Lung (tissue), 12 donors: ENCODE data around the gene BABAM1. TPM values are rescaled to one million over a fixed set of nuclear protein-coding genes. Genes with fewer than 3 reads are reported as not detected.

ENCODE experiments used
- ATAC-seq: fragments of 200-7000 bp; cut with Tn5 transposase; one replicate; pipeline ENCODE4 v1.9.1; 2020; ENCODE audit warnings: moderate number of reproducible peaks; ENCODE audit not compliant: insufficient read depth, low FRiP score
- DNase-seq, 3 donors: peaks; one replicate each; pipeline ENCODE4 v3.0.0-alpha.2; 2013 to 2017
- H3K27ac ChIP-seq, 2 donors: one replicate each; pipeline ENCODE4 v1.5.1; 2013; ENCODE audit warnings: mild to moderate bottlenecking in 2 of 2, moderate library complexity in 2 of 2, control low read depth in 1 of 2, inconsistent platforms in 1 of 2, low read depth in 1 of 2, low read length in 1 of 2
- H3K27me3 ChIP-seq, 3 donors: one replicate each; pipeline ENCODE4 v1.5.1; 2013; ENCODE audit warnings: low read length in 2 of 3; ENCODE audit not compliant: control insufficient read depth in 3 of 3, insufficient read depth in 3 of 3
- H3K36me3 ChIP-seq, 4 donors: one replicate each; pipeline ENCODE4 v1.5.1; 2013; ENCODE audit warnings: low read length in 4 of 4, mild to moderate bottlenecking in 1 of 4, moderate library complexity in 1 of 4; ENCODE audit not compliant: control insufficient read depth in 4 of 4, insufficient read depth in 4 of 4
- H3K4me1 ChIP-seq, 5 donors: one replicate each; pipeline ENCODE4 v1.5.1; 2013; ENCODE audit warnings: low read length in 5 of 5, mild to moderate bottlenecking in 2 of 5, moderate library complexity in 1 of 5; ENCODE audit not compliant: control insufficient read depth in 5 of 5, insufficient read depth in 5 of 5
- H3K4me3 ChIP-seq: one replicate; pipeline ENCODE4 v1.5.1; 2013; ENCODE audit warnings: mild to moderate bottlenecking, control low read depth, moderate library complexity
- H3K9ac ChIP-seq, 2 donors: one replicate each; pipeline ENCODE4 v1.5.1; 2013; ENCODE audit warnings: low read length in 2 of 2, control low read depth in 1 of 2; ENCODE audit not compliant: insufficient read depth in 1 of 2
- H3K9me3 ChIP-seq, 4 donors: one replicate each; pipeline ENCODE4 v1.5.1; 2013; ENCODE audit warnings: low read length in 3 of 4, mild to moderate bottlenecking in 1 of 4, moderate library complexity in 1 of 4; ENCODE audit not compliant: control insufficient read depth in 4 of 4, insufficient read depth in 3 of 4
- CTCF ChIP-seq: IDR thresholded peaks from 2 replicates; pipeline ENCODE4 v1.5.1; 2012; ENCODE audit warnings: mild to moderate bottlenecking; ENCODE audit errors: control extremely low read depth, extremely low read depth
- WGBS, 2 donors: extraction: QIAGEN DNeasy Blood & Tissue Kit; methylation state at CpG; one replicate each; pipeline ENCODE4 v1.1.7; 2013; 5-methylcytosine and 5-hydroxymethylcytosine counted together
- polyA plus RNA-seq, 2 donors: library from polyadenylated mRNA; stranded (reverse); fragments of 200-250 nt; gene quantifications; one replicate each; pipeline ENCODE4 v1.2.1, GENCODE V29; 2013
- total RNA-seq, 2 donors: library from RNA; depleted of rRNA in 1 of 2; stranded (reverse); fragments of >200 nt in 1 of 2; gene quantifications; one replicate each; pipeline ENCODE4 v1.2.1, GENCODE V29; 2014 to 2021
- donor health status: control.
- donor health status: control.
- donor health status: Bipolar disorder and iron deficiency.
- donor health status: healthy.
- donor health status: DM: yes; HTN: yes; CAD: no.

The BABAM1 gene
- total and polyA plus RNA-seq, 4 donors: 52.4 to 75.1 (median 63.4) TPM

GRCh38 chr19:17323300-17323963, 56.2 kb downstream of the BABAM1 start:
- Histone ChIP-seq H3K9me3 (peaks cover 0 to 2% (median 0%) of the 10 kb centered on the region in 4 donors), H3K9ac (no peak overlapping the region), H3K27me3 (no peaks in the 10 kb centered on the region), H3K4me3 (no peak overlapping the region), H3K4me1 (peaks cover 0 to 6% (median 0%) of the 10 kb centered on the region in 5 donors), H3K36me3 (peaks cover 0 to 41% (median 8%) of the 10 kb centered on the region in 4 donors), H3K27ac (no peak overlapping the region)
- DNase-seq (no peak), ATAC-seq (no peak)
- no peak for TF ChIP-seq CTCF
- WGBS, 2 donors: 36 to 47% methylated on average over 44 to 56 of the region's 56 CpGs

GRCh38 chr19:17323964-17324332, 56.7 kb downstream of the BABAM1 start:
- Histone ChIP-seq H3K4me3 (no peak overlapping the region), H3K27me3 (no peaks in the 10 kb centered on the region), H3K4me1 (peaks cover 0 to 6% (median 0%) of the 10 kb centered on the region in 5 donors), H3K9ac (no peak overlapping the region), H3K9me3 (peaks cover 0 to 2% (median 0%) of the 10 kb centered on the region in 4 donors), H3K27ac (no peak overlapping the region), H3K36me3 (peaks cover 0 to 37% (median 8%) of the 10 kb centered on the region in 4 donors)
- WGBS, 2 donors: 34 to 35% methylated on average over 7 of the region's 7 CpGs
- TF ChIP-seq CTCF: no peak
- DNase-seq (no peak), ATAC-seq (no peak)

DNA sequence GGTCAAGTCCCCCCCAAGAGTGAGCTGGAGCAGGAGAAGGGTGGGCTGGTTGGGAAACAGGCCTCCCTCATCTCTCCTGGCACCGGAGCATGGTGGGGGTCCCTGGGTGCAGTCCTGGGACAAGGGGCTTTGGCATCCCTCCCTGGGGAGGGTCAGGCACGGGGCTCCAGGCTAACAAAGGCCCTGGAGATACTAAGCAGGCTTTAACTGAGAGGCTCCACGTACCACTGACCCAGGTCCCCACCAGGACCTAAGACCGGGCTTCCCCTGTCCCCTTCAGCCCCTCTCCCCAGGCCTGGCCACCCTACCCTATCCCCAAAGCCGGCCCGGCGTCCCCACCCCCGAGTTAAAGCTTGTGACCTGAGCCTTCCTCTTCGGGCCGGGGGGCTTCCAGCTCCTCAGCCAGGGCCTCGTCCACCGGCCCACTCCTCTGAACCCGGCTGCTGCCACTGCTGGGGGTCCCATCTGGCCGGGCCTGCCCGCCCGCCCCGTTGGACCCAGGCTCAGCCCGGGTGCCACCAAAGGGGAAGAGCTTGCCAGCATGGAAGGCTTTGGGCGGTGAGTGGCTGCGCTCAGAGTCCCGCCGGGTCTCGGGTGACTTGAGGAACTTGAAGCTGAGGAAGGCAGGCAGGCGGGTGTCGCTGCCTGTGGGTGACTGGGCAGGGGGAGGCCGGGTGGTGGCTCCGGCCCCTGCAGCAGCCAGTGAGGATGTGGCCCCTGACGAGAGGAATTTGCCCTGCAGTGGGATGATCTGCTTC, 57.3 kb downstream of the BABAM1 start:
- Histone ChIP-seq H3K9me3 (peaks cover 0 to 2% (median 0%) of the 10 kb centered on the region in 4 donors), H3K27ac (no peak overlapping the region), H3K9ac (no peak overlapping the region), H3K4me3 (no peak overlapping the region), H3K4me1 (peaks cover 0 to 8% (median 4%) of the 10 kb centered on the region in 5 donors), H3K36me3 (peaks cover 0 to 31% (median 8%) of the 10 kb centered on the region in 4 donors), H3K27me3 (peaks cover 0 to 2% (median 0%) of the 10 kb centered on the region in 3 donors)
- no peak for TF ChIP-seq CTCF
- ATAC-seq: no peak
- 87 to 89% methylated on average over 27 to 28 of the region's 28 CpGs for WGBS, 2 donors
- DNase-seq: no peak
